HS-5 (cell line): ENCODE measurements around the gene DPP6.

Experiments used
- DNase-seq: peaks from one replicate; pipeline ENCODE4 v3.0.0-alpha.2; 2012; ENCODE audit warnings: low read depth

DPP6 gene

GRCh38 chr7:154232700-154233099 is 180.5 kb downstream of the DPP6 start:
- no peak for DNase-seq

GRCh38 chr7:154241988-154242387 is 189.8 kb downstream of the DPP6 start:
- no peak for DNase-seq

- no peak for DNase-seq
Measured at GRCh38 chr7:154242709-154243108, 190.5 kb downstream of the DPP6 start.

- no peak for DNase-seq
Measured at GRCh38 chr7:154252046-154252445, 199.8 kb downstream of the DPP6 start.

- no peak for DNase-seq
Measured at GRCh38 chr7:154253810-154254209, 201.6 kb downstream of the DPP6 start.

GRCh38 chr7:154255324-154255723 is 203.1 kb downstream of the DPP6 start:
- DNase-seq = no peak

- no peak for DNase-seq
Measured at GRCh38 chr7:154256150-154256549, 204.0 kb downstream of the DPP6 start.

GRCh38 chr7:154259396-154259795 is 207.2 kb downstream of the DPP6 start:
- no peak for DNase-seq

GRCh38 chr7:154287356-154287755 is 235.2 kb downstream of the DPP6 start:
- DNase-seq = no peak

- DNase-seq = no peak
Measured at GRCh38 chr7:154289119-154289518, 236.9 kb downstream of the DPP6 start.

GRCh38 chr7:154296443-154296842 is 244.2 kb downstream of the DPP6 start:
- DNase-seq = no peak

GRCh38 chr7:154299736-154300135 is 247.5 kb downstream of the DPP6 start:
- no peak for DNase-seq

- DNase-seq = no peak
Measured at GRCh38 chr7:154302380-154302779, 250.2 kb downstream of the DPP6 start.

- DNase-seq = no peak
Measured at GRCh38 chr7:154304231-154304630, 252.0 kb downstream of the DPP6 start.

- no peak for DNase-seq
Measured at GRCh38 chr7:154304740-154305700, 252.8 kb downstream of the DPP6 start.

- no peak for DNase-seq
Measured at GRCh38 chr7:154306036-154306435, 253.8 kb downstream of the DPP6 start.

GRCh38 chr7:154308928-154309327 is 256.7 kb downstream of the DPP6 start:
- no peak for DNase-seq

GRCh38 chr7:154310114-154310513 is 257.9 kb downstream of the DPP6 start:
- no peak for DNase-seq

GRCh38 chr7:154324196-154324595 is 272.0 kb downstream of the DPP6 start:
- DNase-seq = no peak

GRCh38 chr7:154326421-154326820 is 274.2 kb downstream of the DPP6 start:
- DNase-seq = no peak

- DNase-seq = no peak
Measured at GRCh38 chr7:154330318-154330717, 278.1 kb downstream of the DPP6 start.

GRCh38 chr7:154332811-154333580 is 280.8 kb downstream of the DPP6 start:
- no peak for DNase-seq

GRCh38 chr7:154336295-154336694 is 284.1 kb downstream of the DPP6 start:
- DNase-seq = no peak
